ENCODE data around the gene TMEM131. TPM values are rescaled to one million over a fixed set of nuclear protein-coding genes. Genes with fewer than 3 reads are reported as not detected.
A peak's percentile ranks its signal among the peaks of the same experiment; 100 is the strongest.

TMEM131 gene
- total RNA-seq, 4 donors from 2014 or later: 78.4 to 86.4 (median 80.5) TPM

GRCh38 chr2:97706708-97707345 is 288.9 kb downstream of the TMEM131 start:
- intact Hi-C loops (cut with DNase I; ENCODE audit: low total_unique reads): no loop called here
- peak; percentile 4 for DNase-seq
- in situ Hi-C loops (cut with MboI; ENCODE audit: low pct_ligation_motif_present in 1 of 4, low pct_unique_long_range_greater_than_20kb in 1 of 4, low sequenced_read_pairs in 3 of 4): no loop called here
- no peak overlapping the region for H3K27ac ChIP-seq
- TF ChIP-seq POLR2A (IDR thresholded peaks at IDR 0.05) (no peak), EP300 (IDR thresholded peaks at IDR 0.05; ENCODE audit: low read depth) (no peak), CTCF (IDR thresholded peaks at IDR 0.05) (no peak), POLR2AphosphoS5 (IDR thresholded peaks at IDR 0.05) (no peak)
- H3K9me3 ChIP-seq: no peaks in the 10 kb centered on the region
- no peaks in the 10 kb centered on the region for H3K27me3 ChIP-seq
- H3K36me3 ChIP-seq: no peaks in the 10 kb centered on the region
- no peak overlapping the region for H3K4me3 ChIP-seq
- WGBS, 2 donors (ENCODE audit: low coverage in 1 of 2): 79 to 90% methylated on average over 2 to 11 of the region's 11 CpGs
- H3K4me1 ChIP-seq: no peaks in the 10 kb centered on the region

Small RNA genes within 50 kb of the gene (small RNA-seq; reads per million reads assigned to genes)
- gene HMGN1P36 (0 reads per million in 4 donors), gene RNU7-96P (0 reads per million in 4 donors)

Other genes starting within 250 kb of the TMEM131 start
- under 1 TPM in 2 of 4 donors, not detected in 2; 0.41 to 0.48 TPM for gene VWA3B, start 91.2 kb upstream of the TMEM131 start, total RNA-seq

Data from transverse colon (tissue), 4 donors.